Loucy (cell line): ENCODE measurements around the gene TWNK.

Source experiments
- H2AFZ ChIP-seq: fragments of 200-600 bp; sonication (generic); 2 replicates; pipeline ENCODE4 v1.6.0; 2016; ENCODE audit warnings: antibody characterized with exemption, mild to moderate bottlenecking, low read length, moderate library complexity
- H3F3A ChIP-seq: fragments of 200-600 bp; 2 replicates; pipeline ENCODE4 v1.6.0; 2016; ENCODE audit warnings: antibody characterized with exemption, low read depth, mild to moderate bottlenecking
- H3K27me3 ChIP-seq: fragments of 200-600 bp; sonication (generic); 2 replicates; pipeline ENCODE4 v1.6.1; 2014; ENCODE audit warnings: low read length, mild to moderate bottlenecking; ENCODE audit not compliant: insufficient read depth, poor library complexity, severe bottlenecking
- H3K36me3 ChIP-seq: fragments of 200-600 bp; sonication (generic); 2 replicates; pipeline ENCODE4 v1.6.1; 2016; ENCODE audit warnings: low read length; ENCODE audit not compliant: insufficient read depth
- H3K4me1 ChIP-seq: fragments of 200-600 bp; sonication (generic); 2 replicates; pipeline ENCODE4 v1.5.1; 2014; ENCODE audit warnings: low read length, mild to moderate bottlenecking; ENCODE audit not compliant: insufficient read depth, poor library complexity, severe bottlenecking
- H3K4me2 ChIP-seq: fragments of 200-600 bp; sonication (generic); 2 replicates; pipeline ENCODE4 v1.6.0; 2014; ENCODE audit warnings: antibody characterized with exemption, low read length, low read depth, mild to moderate bottlenecking; ENCODE audit not compliant: poor library complexity, severe bottlenecking
- H3K4me3 ChIP-seq: fragments of 200-600 bp; sonication (generic); 2 replicates; pipeline ENCODE4 v1.5.1; 2014; ENCODE audit warnings: low read length, mild to moderate bottlenecking, mixed read lengths; ENCODE audit not compliant: poor library complexity, severe bottlenecking
- H3K79me2 ChIP-seq: fragments of 200-600 bp; sonication (generic); 2 replicates; pipeline ENCODE4 v1.6.1; 2014; ENCODE audit warnings: low read length; ENCODE audit not compliant: insufficient read depth
- H3K9ac ChIP-seq: fragments of 200-600 bp; sonication (generic); 2 replicates; pipeline ENCODE4 v1.6.0; 2014; ENCODE audit warnings: mild to moderate bottlenecking, low read depth, low read length, moderate library complexity; ENCODE audit not compliant: poor library complexity, severe bottlenecking
- H3K9me2 ChIP-seq: fragments of 200-600 bp; sonication (generic); replicated peaks from 2 replicates; pipeline ENCODE4 v1.6.1; 2016; ENCODE audit warnings: low read depth, low read length, mixed read lengths
- H3K9me3 ChIP-seq: fragments of 200-600 bp; sonication (generic); 2 replicates; pipeline ENCODE4 v1.6.1; 2014; ENCODE audit warnings: mild to moderate bottlenecking, antibody characterized with exemption, low read length, low read depth; ENCODE audit not compliant: insufficient read depth
- H4K20me1 ChIP-seq: fragments of 200-600 bp; sonication (generic); 2 replicates; pipeline ENCODE4 v1.6.0; 2014; ENCODE audit warnings: antibody characterized with exemption, low read length, mild to moderate bottlenecking; ENCODE audit not compliant: insufficient read depth, poor library complexity, severe bottlenecking
- EZH2phosphoT487 ChIP-seq: fragments of 200-600 bp; IDR thresholded peaks from 2 replicates; pipeline ENCODE4 v1.6.1; 2018; ENCODE audit warnings: antibody characterized with exemption, mild to moderate bottlenecking, moderate library complexity, borderline replicate concordance
- TF ChIP-seq, protein P1 (sequence below): fragments of 200-600 bp; sonication (generic); conservative IDR thresholded peaks from 2 replicates; pipeline ENCODE4 v1.5.1; 2014; ENCODE audit warnings: mild to moderate bottlenecking, antibody characterized with exemption, low read length

TWNK gene

GRCh38 chr10:101007915-101008822 is 20.8 kb downstream of the TWNK start:
- TF ChIP-seq, protein P1, sequence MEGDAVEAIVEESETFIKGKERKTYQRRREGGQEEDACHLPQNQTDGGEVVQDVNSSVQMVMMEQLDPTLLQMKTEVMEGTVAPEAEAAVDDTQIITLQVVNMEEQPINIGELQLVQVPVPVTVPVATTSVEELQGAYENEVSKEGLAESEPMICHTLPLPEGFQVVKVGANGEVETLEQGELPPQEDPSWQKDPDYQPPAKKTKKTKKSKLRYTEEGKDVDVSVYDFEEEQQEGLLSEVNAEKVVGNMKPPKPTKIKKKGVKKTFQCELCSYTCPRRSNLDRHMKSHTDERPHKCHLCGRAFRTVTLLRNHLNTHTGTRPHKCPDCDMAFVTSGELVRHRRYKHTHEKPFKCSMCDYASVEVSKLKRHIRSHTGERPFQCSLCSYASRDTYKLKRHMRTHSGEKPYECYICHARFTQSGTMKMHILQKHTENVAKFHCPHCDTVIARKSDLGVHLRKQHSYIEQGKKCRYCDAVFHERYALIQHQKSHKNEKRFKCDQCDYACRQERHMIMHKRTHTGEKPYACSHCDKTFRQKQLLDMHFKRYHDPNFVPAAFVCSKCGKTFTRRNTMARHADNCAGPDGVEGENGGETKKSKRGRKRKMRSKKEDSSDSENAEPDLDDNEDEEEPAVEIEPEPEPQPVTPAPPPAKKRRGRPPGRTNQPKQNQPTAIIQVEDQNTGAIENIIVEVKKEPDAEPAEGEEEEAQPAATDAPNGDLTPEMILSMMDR = no peak
- no peak for TF ChIP-seq EZH2phosphoT487
- no peaks in the 10 kb centered on the region for H3K9me3 ChIP-seq
- no peaks in the 10 kb centered on the region for H3F3A ChIP-seq
- H3K4me1 ChIP-seq = no peaks in the 10 kb centered on the region
- H3K4me2 ChIP-seq = no peak overlapping the region
- no peaks in the 10 kb centered on the region for H3K27me3 ChIP-seq
- no peak overlapping the region for H3K9ac ChIP-seq
- no peak overlapping the region for H3K4me3 ChIP-seq
- H2AFZ ChIP-seq = no peak overlapping the region
- H3K9me2 ChIP-seq = no peaks in the 10 kb centered on the region
- peaks cover under 1% of the 10 kb centered on the region; the same call in 1 of the 2 replicates for H3K79me2 ChIP-seq
- peaks cover 12% of the 10 kb centered on the region; the same call in 1 of the 2 replicates for H3K36me3 ChIP-seq
- no peaks in the 10 kb centered on the region for H4K20me1 ChIP-seq

DNA sequence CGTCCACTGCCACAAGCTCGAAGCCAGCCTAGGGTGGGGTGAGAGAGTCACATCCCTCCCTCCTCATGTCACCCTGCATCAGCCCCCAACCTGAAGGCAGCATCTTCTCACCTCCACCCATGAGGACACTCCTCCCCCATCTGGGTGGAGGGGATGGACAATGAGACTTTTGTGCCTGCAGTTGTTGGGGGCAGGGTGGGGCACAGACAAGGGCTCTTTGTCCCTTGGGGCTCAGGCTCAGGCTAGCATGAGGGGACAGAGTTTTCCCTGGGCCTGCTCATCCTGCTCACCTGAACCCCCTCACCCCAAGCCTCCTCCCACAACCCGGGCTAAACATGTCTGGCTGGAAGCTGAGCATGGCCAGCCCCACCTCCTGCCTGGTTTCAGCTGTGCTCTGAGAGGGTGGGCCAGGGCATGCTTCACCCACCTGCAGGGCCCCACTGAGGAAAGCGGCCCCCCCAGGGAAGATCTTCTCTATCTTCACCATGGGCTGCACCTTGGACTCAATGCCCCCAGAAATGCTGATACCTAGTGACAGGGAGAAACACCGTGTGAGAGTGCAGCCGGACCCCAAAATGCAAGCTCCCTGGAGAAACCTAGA is 21.6 kb downstream of the TWNK start:
- TF ChIP-seq, protein P1 = no peak
- no peak for TF ChIP-seq EZH2phosphoT487
- Histone ChIP-seq H3K9ac (no peak overlapping the region), H2AFZ (no peak overlapping the region), H3K4me2 (no peak overlapping the region), H3K36me3 (peaks cover 12% of the 10 kb centered on the region; the same call in 1 of the 2 replicates), H3K79me2 (no peaks in the 10 kb centered on the region; the same call in 1 of the 2 replicates), H3K4me1 (no peaks in the 10 kb centered on the region), H3F3A (no peaks in the 10 kb centered on the region), H3K4me3 (no peak overlapping the region), H3K9me2 (no peaks in the 10 kb centered on the region), H3K27me3 (no peaks in the 10 kb centered on the region), H3K9me3 (no peaks in the 10 kb centered on the region), H4K20me1 (no peaks in the 10 kb centered on the region)

DNA sequence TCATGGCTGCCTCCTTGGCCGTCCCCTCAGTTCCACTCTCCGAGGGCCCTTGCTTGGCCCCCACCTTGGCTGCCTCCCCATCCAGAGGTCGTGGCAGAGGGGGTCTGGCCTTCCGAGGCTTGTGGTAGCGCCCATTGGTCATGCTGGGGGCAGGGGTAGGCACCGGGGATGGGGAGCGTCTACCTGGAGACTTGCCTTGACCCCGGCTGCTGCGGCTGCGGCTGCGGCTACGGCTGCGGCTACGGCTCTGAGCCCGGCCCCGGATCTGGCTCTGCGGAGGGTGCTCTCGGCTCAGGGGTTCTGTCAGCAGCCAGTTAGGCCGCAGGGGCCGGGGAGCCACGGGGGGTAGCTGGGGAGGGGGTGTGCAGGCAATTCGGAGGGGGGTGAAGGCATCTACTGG is 23.0 kb downstream of the TWNK start:
- Histone ChIP-seq H3K36me3 (peaks cover 12% of the 10 kb centered on the region; the same call in 1 of the 2 replicates), H4K20me1 (no peaks in the 10 kb centered on the region), H3K9me2 (no peaks in the 10 kb centered on the region), H3K9me3 (no peaks in the 10 kb centered on the region), H3K9ac (no peak overlapping the region), H3K4me3 (no peak overlapping the region), H3K4me1 (no peaks in the 10 kb centered on the region), H3K27me3 (no peaks in the 10 kb centered on the region), H3K79me2 (no peaks in the 10 kb centered on the region), H3K4me2 (no peak overlapping the region), H3F3A (no peaks in the 10 kb centered on the region), H2AFZ (no peak overlapping the region)
- TF ChIP-seq EZH2phosphoT487 = no peak
